WTC11 (cell line): ENCODE results near the gene BDKRB2.

Experiments used
- ATF3 ChIP-seq: sonication (generic); formaldehyde crosslinking; conservative IDR thresholded peaks from 2 replicates; pipeline ENCODE4 v1.8.1; 2022; ENCODE audit warnings: mild to moderate bottlenecking, missing genetic modification reagents
- CTCF ChIP-seq: fragments of 200-600 bp; IDR thresholded peaks from 2 replicates; pipeline ENCODE4 v1.8.0; 2022; ENCODE audit warnings: antibody characterized with exemption
- GTF2I ChIP-seq: fragments of 250-450 bp; sonication (Bioruptor Pico); conservative IDR thresholded peaks from 2 replicates; pipeline ENCODE4 v1.4.0; 2021; ENCODE audit warnings: mild to moderate bottlenecking
- IRF1 ChIP-seq: sonication (generic); formaldehyde crosslinking; IDR thresholded peaks from 2 replicates; pipeline ENCODE4 v1.8.0; 2023; ENCODE audit warnings: missing genetic modification reagents
- NFE2L1 ChIP-seq: sonication (generic); formaldehyde crosslinking; IDR thresholded peaks from 2 replicates; pipeline ENCODE4 v1.8.1; 2023; ENCODE audit warnings: missing genetic modification reagents
- NFYB ChIP-seq: sonication (generic); formaldehyde crosslinking; conservative IDR thresholded peaks from 2 replicates; pipeline ENCODE4 v1.8.0; 2022; ENCODE audit warnings: low read depth, missing genetic modification reagents
- NR1H2 ChIP-seq: sonication (generic); formaldehyde crosslinking; IDR thresholded peaks from 2 replicates; pipeline ENCODE4 v1.9.0; 2021; ENCODE audit warnings: mild to moderate bottlenecking, moderate library complexity, missing genetic modification reagents
- SP1 ChIP-seq: sonication (generic); formaldehyde crosslinking; conservative IDR thresholded peaks from 2 replicates; pipeline ENCODE4 v1.8.1; 2022; ENCODE audit warnings: missing genetic modification reagents
- TEAD4 ChIP-seq: sonication (generic); formaldehyde crosslinking; IDR thresholded peaks from 2 replicates; pipeline ENCODE4 v1.8.0; 2022; ENCODE audit warnings: mild to moderate bottlenecking, missing genetic modification reagents
- ZNF138 ChIP-seq: sonication (generic); formaldehyde crosslinking; conservative IDR thresholded peaks from 2 replicates; pipeline ENCODE4 v1.8.1; 2022; ENCODE audit warnings: mild to moderate bottlenecking, moderate library complexity, missing genetic modification reagents
- ZNF317 ChIP-seq: sonication (generic); formaldehyde crosslinking; IDR thresholded peaks from 2 replicates; pipeline ENCODE4 v1.8.1; 2023; ENCODE audit warnings: low read depth, mild to moderate bottlenecking, moderate library complexity, missing genetic modification reagents, borderline replicate concordance
- ZNF423 ChIP-seq: fragments of 250-450 bp; sonication (Bioruptor Pico); IDR thresholded peaks from 2 replicates; pipeline ENCODE4 v2.1.2; 2022; ENCODE audit warnings: mild to moderate bottlenecking, moderate library complexity
- ZNF671 ChIP-seq: fragments of 250-450 bp; sonication (Bioruptor Pico); IDR thresholded peaks from 2 replicates; pipeline ENCODE4 v1.8.0; 2021; ENCODE audit warnings: mild to moderate bottlenecking
- TF ChIP-seq, protein P1 (sequence below): sonication (generic); formaldehyde crosslinking; IDR thresholded peaks from 2 replicates; pipeline ENCODE4 v1.8.0; 2022; ENCODE audit warnings: mild to moderate bottlenecking, missing genetic modification reagents

DNA sequence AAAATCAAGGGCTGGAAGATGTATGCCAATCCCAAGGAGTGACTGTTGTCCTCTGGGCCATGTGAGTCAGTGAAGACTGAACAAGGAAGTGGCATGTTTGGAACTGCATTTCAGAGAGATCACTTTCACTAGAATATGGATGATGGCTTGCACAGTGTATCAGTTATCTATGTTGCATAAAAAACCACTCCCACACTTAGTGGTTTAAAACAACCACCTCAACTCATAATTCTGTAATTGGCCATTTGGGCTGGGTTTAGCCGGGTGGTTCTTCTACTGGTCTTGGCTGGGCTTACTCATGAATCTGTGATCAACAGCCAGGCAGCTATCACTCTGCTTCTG, 66.8 kb downstream of the BDKRB2 start:
- TF ChIP-seq NR1H2 (no peak), ZNF317 (CRISPR knock-in tag) (no peak), CTCF (no peak), ZNF671 (CRISPR knock-in tag) (no peak), NFE2L1 (CRISPR knock-in tag) (no peak), ATF3 (CRISPR knock-in tag) (no peak), GTF2I (no peak), NFYB (CRISPR knock-in tag) (no peak), SP1 (no peak), IRF1 (no peak), TEAD4 (no peak), ZNF423 (no peak), ZNF138 (CRISPR knock-in tag) (no peak)
- TF ChIP-seq, protein P1, sequence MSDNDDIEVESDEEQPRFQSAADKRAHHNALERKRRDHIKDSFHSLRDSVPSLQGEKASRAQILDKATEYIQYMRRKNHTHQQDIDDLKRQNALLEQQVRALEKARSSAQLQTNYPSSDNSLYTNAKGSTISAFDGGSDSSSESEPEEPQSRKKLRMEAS, result no peak
